Right lobe of liver (tissue), 6 donors: ENCODE data around the gene CLDND2. TPM values are rescaled to one million over a fixed set of nuclear protein-coding genes. Genes with fewer than 3 reads are reported as not detected.
"Not testable (repeated sequence)": the region's sequence is repeated elsewhere in the genome, so short reads cannot be mapped to it uniquely, and the experiment has no call there.

Experiments used
- ATAC-seq, 4 donors: fragments of 200-7000 bp; cut with Tn5 transposase; one replicate each; pipeline ENCODE4 v1.9.1; 2020; ENCODE audit warnings: mild to moderate bottlenecking in 4 of 4, moderate library complexity in 4 of 4
- DNase-seq, 3 donors: peaks; one replicate each; pipeline ENCODE4 v3.0.0-alpha.2; 2020
- H3K27ac ChIP-seq, 3 donors: fragments of 200-600 bp; one replicate each; pipeline ENCODE4 v1.8.0; 2022
- H3K27me3 ChIP-seq, 2 donors: fragments of 200-600 bp; one replicate each; pipeline ENCODE4 v1.8.0; 2022
- H3K36me3 ChIP-seq, 4 donors: fragments of 200-600 bp; sonication (generic) in 1 of 4; one replicate each; pipeline versions ENCODE4 v1.5.1 to v1.8.0; 2017 to 2022; ENCODE audit warnings: control low read depth in 1 of 4
- H3K4me1 ChIP-seq, 4 donors: fragments of 200-600 bp; sonication (generic) in 1 of 4; one replicate each; pipeline versions ENCODE4 v1.5.1 to v1.8.0; 2017 to 2022; ENCODE audit warnings: control low read depth in 1 of 4
- H3K4me3 ChIP-seq, 3 donors: fragments of 200-600 bp; one replicate each; pipeline ENCODE4 v1.8.0; 2022
- H3K9me3 ChIP-seq, 4 donors: fragments of 200-600 bp; sonication (generic) in 1 of 4; one replicate each; pipeline versions ENCODE4 v1.5.1 to v1.8.0; 2017 to 2022; ENCODE audit warnings: control low read depth in 1 of 4
- POLR2A ChIP-seq: fragments of 450-650 bp; IDR thresholded peaks from one replicate; pipeline ENCODE4 v1.6.1; 2017; ENCODE audit warnings: antibody characterized with exemption, mild to moderate bottlenecking
- WGBS: methylation state at CpG from one replicate; pipeline ENCODE4 v1.1.6; 2018; ENCODE audit warnings: low coverage, low lambda C conversion rate; ENCODE audit not compliant: insufficient coverage; ENCODE audit errors: missing lambda C conversion rate; 5-methylcytosine and 5-hydroxymethylcytosine counted together
- intact Hi-C, 2 donors: fragments of 100-400 bp; cut with DNase I; formaldehyde crosslinking; loops; one replicate each; pipeline versions ENCODE4 v1.11.2 to v1.14.1; 2022
- total RNA-seq, 6 experiments: library from RNA; depleted of rRNA in 2 of 6; stranded (reverse); fragments of >200 nt in 2 of 6; fragmentation: NEBNext Ultra II Directional in 3 of 6; extraction: Animal tissue kit (Norgen Biotek cat#: 25700) in 3 of 6; gene quantifications; one replicate each; pipeline versions ENCODE4 v1.1.0 to v1.2.4, GENCODE V29; 2016 to 2023
- TF ChIP-seq, protein P1 (sequence below), 4 donors: fragments of 200-600 bp in 3 of 4; fragments of 450-650 bp in 1 of 4; IDR thresholded peaks; one replicate each; pipeline versions ENCODE4 v1.5.1 to v1.8.0; 2016 to 2022; ENCODE audit warnings: antibody characterized with exemption in 4 of 4, mild to moderate bottlenecking in 2 of 4
- donor health status: DM: no; HTN: yes; CAD: no.
- donor health status: DM: no; HTN: no; CAD: no.
- donor health status: DM: no; HTN: no; CAD: no.
- donor health status: DM: no; HTN: yes; CAD: no.
- donor health status: DM: no; HTN: yes; CAD: no.

Gene CLDND2
- total RNA-seq, 6 experiments from 2014 or later, result 1.00 to 1.2 TPM; not detected in 4

DNA sequence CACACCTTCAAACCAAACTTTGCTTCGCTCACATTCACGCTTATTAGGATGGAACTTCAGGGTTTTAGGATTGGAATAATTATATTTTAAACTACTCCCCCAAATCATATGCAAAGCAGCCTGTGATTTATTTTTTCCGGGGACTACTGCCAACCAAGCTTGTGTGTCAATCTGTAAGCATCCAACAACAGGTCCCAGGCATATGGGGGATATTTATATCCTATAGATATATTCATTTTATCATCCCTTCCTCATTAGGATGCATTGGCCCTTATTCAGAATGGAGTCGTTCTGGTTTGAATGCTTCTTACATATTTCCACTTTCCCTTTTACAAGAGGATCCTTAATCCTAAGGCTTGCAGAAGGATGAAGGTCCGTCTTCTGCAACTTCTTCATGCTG lies 30.4 kb upstream of the CLDND2 start:
- intact Hi-C loops, result no loop called here
- Histone ChIP-seq H3K4me1 (peaks cover 0 to 3% (median 0%) of the 10 kb centered on the region in 4 donors), H3K27me3 (no peaks in the 10 kb centered on the region), H3K27ac (no peak overlapping the region), H3K36me3 (no peaks in the 10 kb centered on the region), H3K4me3 (no peak overlapping the region), H3K9me3 (no peaks in the 10 kb centered on the region)
- DNase-seq (no peak), ATAC-seq (no peak)
- WGBS, result 77% methylated on average over 5 of the region's 5 CpGs
- TF ChIP-seq, protein P1, sequence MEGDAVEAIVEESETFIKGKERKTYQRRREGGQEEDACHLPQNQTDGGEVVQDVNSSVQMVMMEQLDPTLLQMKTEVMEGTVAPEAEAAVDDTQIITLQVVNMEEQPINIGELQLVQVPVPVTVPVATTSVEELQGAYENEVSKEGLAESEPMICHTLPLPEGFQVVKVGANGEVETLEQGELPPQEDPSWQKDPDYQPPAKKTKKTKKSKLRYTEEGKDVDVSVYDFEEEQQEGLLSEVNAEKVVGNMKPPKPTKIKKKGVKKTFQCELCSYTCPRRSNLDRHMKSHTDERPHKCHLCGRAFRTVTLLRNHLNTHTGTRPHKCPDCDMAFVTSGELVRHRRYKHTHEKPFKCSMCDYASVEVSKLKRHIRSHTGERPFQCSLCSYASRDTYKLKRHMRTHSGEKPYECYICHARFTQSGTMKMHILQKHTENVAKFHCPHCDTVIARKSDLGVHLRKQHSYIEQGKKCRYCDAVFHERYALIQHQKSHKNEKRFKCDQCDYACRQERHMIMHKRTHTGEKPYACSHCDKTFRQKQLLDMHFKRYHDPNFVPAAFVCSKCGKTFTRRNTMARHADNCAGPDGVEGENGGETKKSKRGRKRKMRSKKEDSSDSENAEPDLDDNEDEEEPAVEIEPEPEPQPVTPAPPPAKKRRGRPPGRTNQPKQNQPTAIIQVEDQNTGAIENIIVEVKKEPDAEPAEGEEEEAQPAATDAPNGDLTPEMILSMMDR (IDR thresholded peaks at IDR 0.05), result no peak

DNA sequence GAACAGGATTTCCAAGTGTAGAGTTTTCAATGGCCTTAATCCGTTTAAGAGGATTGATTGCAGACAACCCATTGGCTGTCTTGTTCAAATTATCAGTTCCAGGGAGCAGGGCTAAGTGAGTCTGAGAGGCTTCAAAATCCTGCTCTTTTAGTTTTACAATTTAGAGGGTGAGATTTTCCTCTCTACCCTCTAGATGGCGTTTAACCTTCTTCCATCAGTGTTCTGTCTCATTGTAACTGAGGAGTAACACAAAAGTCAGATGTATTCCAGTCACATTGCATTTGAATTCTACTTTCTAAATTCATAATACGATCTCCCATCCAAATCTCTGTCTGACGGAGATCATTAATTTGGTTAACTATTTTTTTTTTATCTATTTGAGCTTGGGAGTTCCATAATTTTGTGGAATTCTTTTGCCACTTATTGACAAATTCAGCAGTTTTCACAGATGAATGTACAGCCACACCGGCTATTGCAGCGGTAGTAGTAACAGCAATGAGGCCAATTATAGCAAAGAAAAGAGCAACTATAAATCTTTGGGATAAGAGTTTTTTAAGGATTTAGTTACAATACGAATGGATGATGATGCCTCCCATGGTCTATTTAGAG lies 29.4 kb upstream of the CLDND2 start:
- no peaks in the 10 kb centered on the region for H3K36me3 ChIP-seq
- H3K9me3 ChIP-seq, result no peaks in the 10 kb centered on the region
- intact Hi-C loops, result no loop called here
- H3K4me3 ChIP-seq, result no peak overlapping the region
- 32% methylated on average over 7 of the region's 7 CpGs for WGBS
- H3K4me1 ChIP-seq, result peaks cover 0 to 3% (median 0%) of the 10 kb centered on the region in 4 donors
- no peak for TF ChIP-seq POLR2A
- TF ChIP-seq, protein P1 (IDR thresholded peaks at IDR 0.05), result peak; percentile 42 to 61 (median 54)
- ATAC-seq (peak; percentile 23 to 43 (median 28)), DNase-seq (no peak)
- no peak overlapping the region for H3K27ac ChIP-seq
- no peaks in the 10 kb centered on the region for H3K27me3 ChIP-seq

GRCh38 chr19:51397453-51397852 lies 28.6 kb upstream of the CLDND2 start:
- H3K4me3 ChIP-seq, H3K9me3 ChIP-seq, H3K4me1 ChIP-seq, H3K27me3 ChIP-seq, intact Hi-C loops, ATAC-seq, H3K36me3 ChIP-seq, H3K27ac ChIP-seq, DNase-seq: not testable (repeated sequence)
- WGBS, result 88% methylated on average over 5 of the region's 9 CpGs

DNA sequence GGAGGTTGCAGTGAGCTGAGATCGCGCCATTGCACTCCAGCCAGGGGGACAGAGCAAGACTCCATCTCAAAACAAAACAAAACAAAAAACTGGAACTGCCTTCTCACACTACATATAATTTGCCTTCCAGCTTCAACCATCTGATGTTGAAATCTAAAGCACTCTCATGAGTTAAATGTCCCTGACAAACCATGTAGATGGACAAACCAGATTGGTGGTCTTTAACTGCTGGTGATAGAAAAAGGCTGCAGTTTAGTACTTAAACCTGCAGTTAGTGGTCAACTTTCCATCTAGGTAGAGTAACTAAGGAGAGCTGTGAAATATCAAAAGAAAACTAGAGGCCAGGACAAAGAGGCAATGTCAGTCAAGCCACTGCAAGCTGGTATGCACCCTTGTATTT lies 27.4 kb upstream of the CLDND2 start:
- intact Hi-C loops, result no loop called here
- WGBS, result 100% methylated on average over 2 of the region's 2 CpGs
- DNase-seq, result no peak

More for the DNA sequence above, 27.4 kb upstream of the CLDND2 start:
- H3K4me3 ChIP-seq, result no peak overlapping the region
- no peaks in the 10 kb centered on the region for H3K9me3 ChIP-seq
- ATAC-seq, result no peak
- no peaks in the 10 kb centered on the region for H3K27me3 ChIP-seq
- H3K36me3 ChIP-seq, result no peaks in the 10 kb centered on the region
- H3K27ac ChIP-seq, result no peak overlapping the region
- TF ChIP-seq POLR2A, result no peak
- TF ChIP-seq, protein P1 (IDR thresholded peaks at IDR 0.05), result no peak
- H3K4me1 ChIP-seq, result peaks cover 0 to 3% (median 0%) of the 10 kb centered on the region in 4 donors
